ENCODE results near the gene KCNJ15. TPM values are rescaled to one million over a fixed set of nuclear protein-coding genes. Genes with fewer than 3 reads are reported as not detected.
A peak's percentile ranks its signal among the peaks of the same experiment; 100 is the strongest.

KCNJ15 gene
- total RNA-seq, 1 donor from 2014 or later: 0.51 TPM

- H3K4me3 Mint-ChIP-seq (ENCODE audit: unreplicated experiment): no peak overlapping the region
- no peaks in the 10 kb centered on the region for H3K27me3 Mint-ChIP-seq (ENCODE audit: unreplicated experiment)
- no peaks in the 10 kb centered on the region for H3K9me3 Mint-ChIP-seq (ENCODE audit: unreplicated experiment)
- peak overlapping the region; percentile 55 for H3K27ac Mint-ChIP-seq (ENCODE audit: unreplicated experiment)
- no peaks in the 10 kb centered on the region for H3K36me3 Mint-ChIP-seq (ENCODE audit: unreplicated experiment)
- no peak for TF ChIP-seq CTCF (IDR thresholded peaks at IDR 0.05)
- peak; percentile 63 for DNase-seq (ENCODE audit: extremely low spot score, unreplicated experiment)
- H3K4me1 Mint-ChIP-seq (ENCODE audit: unreplicated experiment): peaks cover 28% of the 10 kb centered on the region
Measured at GRCh38 chr21:38314558-38314957, 57.8 kb downstream of the KCNJ15 start.

GRCh38 chr21:38315122-38315521 is 58.3 kb downstream of the KCNJ15 start:
- Mint-ChIP-seq H3K36me3 (ENCODE audit: unreplicated experiment) (no peaks in the 10 kb centered on the region), H3K27me3 (ENCODE audit: unreplicated experiment) (no peaks in the 10 kb centered on the region), H3K27ac (ENCODE audit: unreplicated experiment) (peak overlapping the region; percentile 55), H3K4me1 (ENCODE audit: unreplicated experiment) (peaks cover 28% of the 10 kb centered on the region), H3K4me3 (ENCODE audit: unreplicated experiment) (no peak overlapping the region), H3K9me3 (ENCODE audit: unreplicated experiment) (no peaks in the 10 kb centered on the region)
- TF ChIP-seq CTCF (IDR thresholded peaks at IDR 0.05): no peak
- peak; percentile 69 for DNase-seq (ENCODE audit: extremely low spot score, unreplicated experiment)

- Mint-ChIP-seq H3K27ac (ENCODE audit: unreplicated experiment) (no peak overlapping the region), H3K4me1 (ENCODE audit: unreplicated experiment) (peaks cover 23% of the 10 kb centered on the region), H3K9me3 (ENCODE audit: unreplicated experiment) (no peaks in the 10 kb centered on the region), H3K27me3 (ENCODE audit: unreplicated experiment) (no peaks in the 10 kb centered on the region), H3K4me3 (ENCODE audit: unreplicated experiment) (no peak overlapping the region), H3K36me3 (ENCODE audit: unreplicated experiment) (no peaks in the 10 kb centered on the region)
- no peak for TF ChIP-seq CTCF (IDR thresholded peaks at IDR 0.05)
- no peak for DNase-seq (ENCODE audit: extremely low spot score, unreplicated experiment)
Measured at GRCh38 chr21:38319781-38320180, 63.0 kb downstream of the KCNJ15 start.

- Mint-ChIP-seq H3K27ac (ENCODE audit: unreplicated experiment) (no peak overlapping the region), H3K36me3 (ENCODE audit: unreplicated experiment) (no peaks in the 10 kb centered on the region), H3K9me3 (ENCODE audit: unreplicated experiment) (no peaks in the 10 kb centered on the region), H3K27me3 (ENCODE audit: unreplicated experiment) (no peaks in the 10 kb centered on the region), H3K4me1 (ENCODE audit: unreplicated experiment) (peaks cover 11% of the 10 kb centered on the region), H3K4me3 (ENCODE audit: unreplicated experiment) (no peak overlapping the region)
- TF ChIP-seq CTCF (IDR thresholded peaks at IDR 0.05): no peak
- DNase-seq (ENCODE audit: extremely low spot score, unreplicated experiment): no peak
Measured at GRCh38 chr21:38321568-38321967, 64.8 kb downstream of the KCNJ15 start.

GRCh38 chr21:38322311-38322950 is 65.6 kb downstream of the KCNJ15 start:
- H3K27me3 Mint-ChIP-seq (ENCODE audit: unreplicated experiment): no peaks in the 10 kb centered on the region
- H3K27ac Mint-ChIP-seq (ENCODE audit: unreplicated experiment): no peak overlapping the region
- H3K36me3 Mint-ChIP-seq (ENCODE audit: unreplicated experiment): no peaks in the 10 kb centered on the region
- no peak for DNase-seq (ENCODE audit: extremely low spot score, unreplicated experiment)
- no peak for TF ChIP-seq CTCF (IDR thresholded peaks at IDR 0.05)
- no peak overlapping the region for H3K4me3 Mint-ChIP-seq (ENCODE audit: unreplicated experiment)
- no peaks in the 10 kb centered on the region for H3K9me3 Mint-ChIP-seq (ENCODE audit: unreplicated experiment)
- H3K4me1 Mint-ChIP-seq (ENCODE audit: unreplicated experiment): peaks cover 17% of the 10 kb centered on the region

Measured in osteocyte (in vitro differentiated cells).